GM18499 (cell line): ENCODE measurements around the gene SFT2D2.

ENCODE experiments used
- ATAC-seq: cut with Tn5 transposase; IDR thresholded peaks from one replicate; pipeline ENCODE4 v1.9.1; 2021; ENCODE audit warnings: moderate number of reproducible peaks; ENCODE audit not compliant: insufficient read depth, unreplicated experiment

SFT2D2 gene

DNA sequence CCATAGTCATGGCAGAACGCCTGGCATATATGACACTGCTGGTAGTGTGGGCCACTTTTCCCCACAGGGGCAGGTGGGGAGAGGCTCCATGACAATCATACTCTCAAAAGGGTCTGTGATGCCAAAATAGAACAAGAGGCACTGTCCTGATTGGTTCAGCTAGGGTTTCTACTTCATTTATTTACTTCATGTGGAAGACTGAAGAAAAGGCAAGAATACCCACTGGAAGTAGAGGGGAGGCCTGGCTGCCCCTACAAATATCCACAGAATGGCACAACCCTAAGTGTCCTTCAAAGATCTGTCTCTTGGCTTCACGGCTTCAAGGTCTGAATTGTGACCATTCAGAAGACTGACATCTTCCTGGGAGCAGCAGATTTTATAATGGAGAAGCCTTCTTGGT lies 4.5 kb upstream of the SFT2D2 start:
- no peak for ATAC-seq

DNA sequence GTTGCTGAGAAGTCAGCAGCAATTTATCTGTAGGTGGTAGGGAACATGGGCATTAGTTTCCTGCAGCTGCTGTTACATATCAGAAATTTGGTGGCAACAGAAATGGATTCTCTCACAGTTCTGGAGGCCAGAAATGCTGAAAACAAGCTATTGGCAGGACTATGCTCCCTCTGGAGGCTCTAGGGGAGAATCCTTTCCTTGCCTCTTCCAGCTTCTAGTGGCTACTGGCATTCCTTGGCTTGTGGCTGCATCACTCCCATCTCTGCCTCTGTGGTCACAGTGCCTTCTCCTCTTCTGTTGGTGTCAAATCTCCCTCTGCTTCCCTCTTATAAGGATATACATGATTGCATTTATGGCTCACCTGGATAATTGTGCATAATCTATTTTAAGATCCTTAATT lies 2.5 kb upstream of the SFT2D2 start:
- no peak for ATAC-seq

DNA sequence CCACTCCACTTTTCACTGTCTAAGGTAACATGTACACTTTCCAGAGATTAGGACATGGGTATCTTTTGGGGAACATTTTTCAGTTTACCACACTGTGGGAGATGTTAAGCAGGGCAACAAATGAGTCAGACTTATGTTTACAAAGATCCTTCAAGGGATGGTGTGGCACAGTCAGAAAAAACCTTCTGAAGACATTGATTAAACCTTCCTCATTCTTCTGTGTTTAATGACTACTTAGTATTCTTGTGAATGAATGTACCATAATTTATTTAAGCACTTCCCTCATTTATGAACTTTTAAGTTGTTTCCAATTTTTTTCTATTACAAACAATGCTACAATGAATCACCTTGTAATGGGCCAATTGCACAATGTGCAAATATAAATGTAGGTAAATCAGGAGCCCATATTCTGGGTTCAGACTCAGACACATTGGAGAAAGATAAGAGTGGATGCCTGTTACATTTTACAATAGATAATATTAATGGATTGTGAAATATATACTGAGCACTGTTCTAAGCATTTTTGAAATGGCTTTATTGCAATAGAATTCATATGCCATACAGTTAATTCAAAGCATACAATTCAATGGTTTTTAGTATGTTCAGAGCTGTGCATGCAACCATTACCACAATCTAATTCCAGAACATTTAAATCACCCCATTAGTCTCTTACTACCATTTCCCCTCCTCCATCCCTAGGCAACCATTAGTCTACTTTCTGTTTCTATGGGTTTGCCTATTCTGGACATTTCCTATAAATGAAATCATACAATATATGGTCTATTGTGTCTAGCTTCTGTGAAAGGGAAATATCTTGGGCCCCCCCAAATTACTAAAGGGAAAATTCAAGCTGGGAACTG lies 1.9 kb upstream of the SFT2D2 start:
- ATAC-seq = no peak

- no peak for ATAC-seq
Measured at GRCh38 chr1:168224991-168225390, 813 bp upstream of the SFT2D2 start.

DNA sequence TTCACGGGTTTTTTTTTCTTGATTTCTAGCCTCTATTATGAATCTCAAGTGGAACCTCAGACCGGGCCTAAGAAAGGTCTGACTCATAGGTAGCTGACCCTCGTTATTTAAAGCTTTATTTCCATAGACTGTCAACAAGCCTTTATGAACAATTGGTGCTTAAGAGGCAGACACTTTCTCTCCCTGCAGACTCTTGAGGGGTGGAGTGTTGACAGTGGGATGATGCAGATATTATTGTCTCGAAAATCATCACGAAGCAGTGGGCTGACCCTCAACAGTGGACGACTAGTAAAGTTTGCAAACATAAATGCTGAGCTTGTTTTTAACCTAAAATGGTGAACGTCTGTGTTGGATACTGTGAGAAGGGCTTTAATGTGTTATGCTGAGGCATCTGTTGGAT lies 1.8 kb downstream of the SFT2D2 start:
- peak; percentile 3 for ATAC-seq

- ATAC-seq = no peak
Measured at GRCh38 chr1:168229893-168230292, 4.1 kb downstream of the SFT2D2 start.

GRCh38 chr1:168230709-168231108 lies 4.9 kb downstream of the SFT2D2 start:
- ATAC-seq = no peak

DNA sequence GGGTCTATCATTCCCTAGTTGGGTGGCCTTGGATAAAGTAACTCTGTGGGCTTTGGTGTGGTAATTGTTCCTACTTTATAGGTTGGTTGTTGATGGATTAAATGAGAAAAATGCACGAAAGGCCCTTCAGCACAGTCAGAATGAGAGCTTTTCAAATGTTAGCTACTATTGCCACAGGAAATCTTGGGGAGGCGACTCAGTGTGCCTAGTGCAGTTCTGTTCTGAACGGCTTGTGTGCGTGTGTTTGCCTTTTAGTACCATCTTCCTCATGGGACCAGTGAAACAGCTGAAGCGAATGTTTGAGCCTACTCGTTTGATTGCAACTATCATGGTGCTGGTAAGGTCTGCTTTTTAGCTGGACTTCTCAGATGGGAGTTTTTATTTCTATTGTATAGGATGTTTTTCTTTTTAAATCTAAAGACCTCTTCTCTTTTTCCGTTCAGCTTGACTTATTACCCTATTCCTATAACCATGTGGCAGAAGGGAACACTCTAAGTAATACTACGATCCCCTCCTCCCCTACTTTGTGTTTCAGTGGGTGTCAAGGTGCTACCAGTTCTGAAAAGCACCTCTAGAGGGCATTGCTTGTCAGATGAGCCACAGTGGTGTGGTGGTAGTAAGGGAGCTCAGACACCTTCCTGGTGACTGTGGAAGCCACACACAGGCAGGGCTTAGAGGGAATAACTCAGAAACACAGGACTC lies 9.2 kb downstream of the SFT2D2 start:
- ATAC-seq = no peak

GRCh38 chr1:168235548-168235885 lies 9.7 kb downstream of the SFT2D2 start:
- no peak for ATAC-seq

GRCh38 chr1:168235937-168236336 lies 10.1 kb downstream of the SFT2D2 start:
- ATAC-seq = no peak

DNA sequence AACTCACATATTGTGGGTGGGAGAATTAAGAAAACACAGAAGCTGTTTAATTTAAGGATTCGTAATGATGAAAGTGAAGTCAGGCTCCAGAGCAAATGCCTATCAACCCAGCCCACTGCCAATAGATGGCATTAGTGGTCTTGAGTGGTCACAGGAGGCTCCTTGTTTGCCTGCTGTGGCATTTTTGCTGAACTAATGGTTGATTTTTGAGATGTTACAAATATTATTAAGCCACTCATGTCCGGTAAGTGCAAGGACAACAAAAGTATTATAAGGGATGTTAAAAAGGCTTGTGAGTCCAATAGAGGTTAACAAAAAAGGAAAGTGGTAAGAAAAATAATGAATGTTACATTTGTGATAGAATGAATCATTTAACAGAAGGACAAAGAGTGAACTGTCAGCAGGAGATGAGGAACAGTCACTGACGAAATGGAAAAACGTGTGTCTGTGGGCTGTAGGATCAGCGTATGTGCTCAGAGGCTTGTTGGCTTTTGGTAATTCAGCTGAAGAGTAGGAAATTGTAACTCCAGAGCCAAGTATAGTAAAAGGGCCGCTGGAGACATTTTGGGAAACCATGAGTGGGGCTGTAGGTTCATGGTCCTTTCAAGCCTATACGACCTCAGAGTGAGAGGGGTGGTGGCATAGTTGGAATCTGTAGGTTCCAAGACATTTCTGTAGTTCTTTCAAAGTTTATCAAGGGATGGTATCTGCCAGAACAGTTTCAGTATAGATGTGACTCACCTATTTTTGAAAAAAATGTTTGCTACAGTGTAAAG lies 11.2 kb downstream of the SFT2D2 start:
- no peak for ATAC-seq

DNA sequence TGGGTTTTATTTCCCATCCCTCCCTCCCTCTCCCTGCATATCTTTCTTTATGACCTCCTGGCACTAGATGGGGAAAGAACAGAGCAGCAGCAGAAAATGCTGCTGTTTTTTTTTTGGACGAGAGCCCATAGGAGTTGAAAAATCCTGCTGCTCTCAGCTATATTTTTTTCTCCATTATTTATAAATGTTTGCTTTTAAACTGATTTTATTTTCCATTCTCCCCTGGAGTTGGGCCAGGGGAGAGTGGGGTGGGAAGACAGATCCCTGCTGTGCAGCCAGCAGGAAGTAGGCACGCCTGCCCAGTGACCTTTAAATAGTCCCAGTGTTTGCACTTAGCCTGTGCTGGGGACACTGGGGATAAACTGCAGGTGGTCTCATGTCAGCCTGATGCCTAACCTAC lies 17.4 kb downstream of the SFT2D2 start:
- no peak for ATAC-seq

DNA sequence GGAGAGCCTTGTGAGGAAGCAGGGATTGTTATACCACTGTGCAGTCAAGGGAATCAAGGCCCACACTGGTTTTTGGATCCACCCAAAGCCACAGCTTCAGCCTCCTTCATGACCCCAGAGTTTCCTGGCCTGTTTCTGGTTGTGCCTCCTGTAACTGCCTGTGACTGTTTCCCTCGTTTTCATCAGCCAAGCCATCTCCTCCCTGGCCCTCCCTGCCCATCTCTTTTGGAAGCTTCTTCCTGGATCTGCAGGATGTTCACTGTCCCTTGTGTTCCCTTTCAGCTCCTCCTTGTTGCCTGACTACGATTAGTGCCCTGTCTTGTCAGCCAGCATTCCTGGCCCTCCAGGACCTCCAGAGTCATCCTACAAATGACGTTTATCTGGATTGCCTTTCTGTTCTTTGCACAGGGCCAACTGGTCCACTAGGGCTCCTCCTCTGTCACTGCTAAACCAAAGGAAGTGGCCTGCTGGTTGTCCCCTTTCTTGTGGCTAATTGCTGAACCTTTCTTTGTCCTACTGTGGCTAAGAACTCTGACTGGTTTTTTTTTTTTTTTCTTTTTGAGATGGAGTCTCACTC lies 17.9 kb downstream of the SFT2D2 start:
- no peak for ATAC-seq

- ATAC-seq = no peak
Measured at GRCh38 chr1:168245042-168245441, 19.2 kb downstream of the SFT2D2 start.

GRCh38 chr1:168246506-168246905 lies 20.7 kb downstream of the SFT2D2 start:
- no peak for ATAC-seq

DNA sequence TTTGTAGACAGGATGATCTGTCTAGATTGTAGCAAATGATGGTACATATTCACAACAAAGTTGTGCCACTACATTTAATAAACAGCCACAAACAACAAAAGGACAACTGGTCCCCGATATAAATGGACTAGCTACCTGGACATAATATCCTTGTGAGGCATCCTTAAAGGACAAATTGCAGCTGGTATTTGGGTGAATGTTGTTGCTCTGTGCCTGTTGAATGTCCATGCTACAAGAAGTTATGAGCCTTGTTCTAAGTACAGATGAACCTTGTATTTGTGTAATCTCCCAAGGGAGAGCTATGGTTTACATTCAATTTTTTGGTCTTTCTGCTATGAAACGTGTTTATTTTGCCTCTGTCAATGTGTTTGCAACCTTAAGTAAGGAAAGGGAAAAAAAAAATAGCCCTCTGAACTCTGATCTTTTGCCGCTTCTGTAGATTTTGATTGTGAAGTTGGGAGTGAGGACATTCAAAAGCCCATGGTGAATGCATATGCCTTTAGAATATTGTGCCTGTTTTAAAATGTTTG lies 26.5 kb downstream of the SFT2D2 start:
- ATAC-seq = no peak

DNA sequence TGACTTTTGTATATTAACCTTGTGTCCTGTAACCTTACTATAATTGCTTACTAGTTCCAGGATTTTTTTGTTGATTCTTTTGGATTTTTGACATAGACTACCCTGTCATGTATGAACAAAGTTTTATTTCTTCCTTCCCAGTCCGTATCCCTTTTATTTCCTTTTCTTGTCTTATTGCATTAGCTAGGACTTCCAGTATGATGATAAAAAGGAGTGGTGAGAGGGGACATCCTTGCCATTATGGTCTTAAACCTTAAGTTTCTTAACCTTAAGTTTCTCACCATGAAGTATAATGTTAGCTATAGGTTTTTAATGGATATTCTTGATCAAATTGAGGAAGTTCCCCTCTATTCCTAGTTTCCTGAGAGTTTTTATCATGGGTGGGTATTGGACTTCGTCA lies 30.4 kb downstream of the SFT2D2 start:
- no peak for ATAC-seq

DNA sequence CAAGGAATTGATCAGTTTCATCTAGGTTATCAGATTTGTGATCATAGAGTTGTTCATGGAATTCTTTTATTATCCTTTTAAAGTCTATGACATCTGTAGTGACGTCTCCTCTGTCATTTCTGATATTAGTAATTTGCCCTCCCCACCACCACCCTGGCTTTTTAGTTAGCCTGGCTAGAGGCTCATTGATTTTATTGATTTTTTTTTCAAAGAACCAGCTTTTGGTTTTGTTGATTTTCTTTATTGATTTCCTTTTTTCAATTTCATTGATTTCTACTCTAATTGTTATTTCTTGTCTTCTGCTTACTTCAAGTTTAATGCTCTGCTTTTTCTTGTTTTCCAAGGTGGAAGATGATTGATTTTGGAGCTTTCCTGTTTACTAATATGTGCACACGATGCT lies 31.6 kb downstream of the SFT2D2 start:
- no peak for ATAC-seq

GRCh38 chr1:168259567-168259966 lies 33.8 kb downstream of the SFT2D2 start:
- no peak for ATAC-seq

- no peak for ATAC-seq
Measured at GRCh38 chr1:168260393-168260792, 34.6 kb downstream of the SFT2D2 start.

- no peak for ATAC-seq
Measured at GRCh38 chr1:168261390-168261789, 35.6 kb downstream of the SFT2D2 start.
